ENCODE results near the gene DDX3X. TPM values are rescaled to one million over a fixed set of nuclear protein-coding genes. Genes with fewer than 3 reads are reported as not detected.
A peak's percentile ranks its signal among the peaks of the same experiment; 100 is the strongest.

Gene DDX3X
- total and polyA plus RNA-seq, 9 of the 15 experiments (the other 6 are each of a cell fraction or from before 2014, with no cell fraction given): 51.3 to 232 (median 138) TPM

- TF ChIP-seq ZBTB43 (CRISPR knock-in tag; IDR thresholded peaks at IDR 0.05) (no peak), AFF4 (CRISPR knock-in tag; IDR thresholded peaks at IDR 0.05) (no peak; the same call in 1 of the 2 replicates), POLR3A (IDR thresholded peaks at IDR 0.05; ENCODE audit: borderline replicate concordance, extremely low read depth, insufficient read depth, insufficient read length) (no peak), CBFB (CRISPR knock-in tag; IDR thresholded peaks at IDR 0.05) (no peak), ZBTB7A (IDR thresholded peaks at IDR 0.05; ENCODE audit: borderline replicate concordance, control insufficient read depth, low read depth, low read length) (peak; percentile 88), ZNF76 (CRISPR knock-in tag; IDR thresholded peaks at IDR 0.05; ENCODE audit: borderline replicate concordance) (no peak), NR2C1 (IDR thresholded peaks at IDR 0.05) (peak; percentile 44; the same call in 1 of the 2 replicates), NR2C1 (tag; IDR thresholded peaks at IDR 0.05) (no peak), ELK3 (CRISPR knock-in tag; IDR thresholded peaks at IDR 0.05) (no peak), EP300 (IDR thresholded peaks at IDR 0.05; ENCODE audit: low read length) (no peak; the same call in 1 of the 2 replicates), XRCC5 (IDR thresholded peaks at IDR 0.05; ENCODE audit: low read depth, low read length) (no peak), ZMIZ1 (IDR thresholded peaks at IDR 0.05; ENCODE audit: low read depth in 2 of 2, low read length in 2 of 2) (no peak), ZNF655 (CRISPR knock-in tag; IDR thresholded peaks at IDR 0.05) (no peak), ZNF263 (CRISPR knock-in tag; IDR thresholded peaks at IDR 0.05; ENCODE audit: borderline replicate concordance) (peak; percentile 72), TCF7L2 (IDR thresholded peaks at IDR 0.05; ENCODE audit: low read depth, low read length) (no peak)
These were observed 789 bp upstream of the DDX3X start (continued) for GRCh38 chrX:41333003-41333743.
